22Rv1 (cell line): Measurements from ENCODE around the gene TSEN34.
"Not testable (repeated sequence)": the region's sequence is repeated elsewhere in the genome, so short reads cannot be mapped to it uniquely, and the experiment has no call there.

Experiments used
- ZFX ChIP-seq: fragments of 450-650 bp; IDR thresholded peaks from 2 replicates; pipeline ENCODE4 v1.6.1; 2017; ENCODE audit warnings: antibody characterized with exemption, borderline replicate concordance
- TF ChIP-seq, protein P1 (sequence below): fragments of 450-650 bp; IDR thresholded peaks from 2 replicates; pipeline ENCODE4 v1.5.1; 2017; ENCODE audit warnings: mild to moderate bottlenecking

GRCh38 chr19:54171736-54172431, 19.2 kb upstream of the TSEN34 start:
- TF ChIP-seq, protein P1, sequence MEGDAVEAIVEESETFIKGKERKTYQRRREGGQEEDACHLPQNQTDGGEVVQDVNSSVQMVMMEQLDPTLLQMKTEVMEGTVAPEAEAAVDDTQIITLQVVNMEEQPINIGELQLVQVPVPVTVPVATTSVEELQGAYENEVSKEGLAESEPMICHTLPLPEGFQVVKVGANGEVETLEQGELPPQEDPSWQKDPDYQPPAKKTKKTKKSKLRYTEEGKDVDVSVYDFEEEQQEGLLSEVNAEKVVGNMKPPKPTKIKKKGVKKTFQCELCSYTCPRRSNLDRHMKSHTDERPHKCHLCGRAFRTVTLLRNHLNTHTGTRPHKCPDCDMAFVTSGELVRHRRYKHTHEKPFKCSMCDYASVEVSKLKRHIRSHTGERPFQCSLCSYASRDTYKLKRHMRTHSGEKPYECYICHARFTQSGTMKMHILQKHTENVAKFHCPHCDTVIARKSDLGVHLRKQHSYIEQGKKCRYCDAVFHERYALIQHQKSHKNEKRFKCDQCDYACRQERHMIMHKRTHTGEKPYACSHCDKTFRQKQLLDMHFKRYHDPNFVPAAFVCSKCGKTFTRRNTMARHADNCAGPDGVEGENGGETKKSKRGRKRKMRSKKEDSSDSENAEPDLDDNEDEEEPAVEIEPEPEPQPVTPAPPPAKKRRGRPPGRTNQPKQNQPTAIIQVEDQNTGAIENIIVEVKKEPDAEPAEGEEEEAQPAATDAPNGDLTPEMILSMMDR, result not testable (repeated sequence)
- TF ChIP-seq ZFX, result not testable (repeated sequence)
